GM08714 (cell line): ENCODE measurements around the gene BSND.
"Not testable (repeated sequence)": the region's sequence is repeated elsewhere in the genome, so short reads cannot be mapped to it uniquely, and the experiment has no call there.

Source experiments
- H3K4me3 ChIP-seq: fragments of 200-500 bp; sonication (Bioruptor generic); 2 replicates; pipeline ENCODE4 v1.5.1; 2014; ENCODE audit warnings: mild to moderate bottlenecking, low read length, inconsistent platforms
- ZNF274 ChIP-seq: IDR thresholded peaks from 2 replicates; pipeline ENCODE4 v1.6.1; 2012; ENCODE audit warnings: mild to moderate bottlenecking, low read depth, low read length

Gene BSND

DNA sequence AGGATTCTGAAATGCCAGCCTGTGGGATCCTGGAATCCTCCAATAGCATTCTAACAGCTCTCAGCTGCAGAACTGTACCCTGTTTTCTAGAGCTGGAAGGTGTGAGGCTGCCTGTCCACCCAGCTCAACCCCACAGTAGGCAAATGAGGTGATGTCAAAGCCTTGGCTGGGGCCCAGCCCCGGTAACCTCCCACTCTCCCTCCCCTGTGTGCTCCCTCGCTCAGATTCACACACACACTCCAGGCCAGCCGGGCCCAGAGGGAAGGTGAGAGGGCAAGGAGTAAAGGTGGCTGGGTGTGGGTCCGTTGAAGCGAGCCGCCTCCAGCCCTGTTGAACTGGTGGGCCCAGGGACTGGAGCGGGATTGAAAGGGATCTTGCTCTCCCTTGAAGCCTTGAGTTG is at the start of gene BSND:
Gene BSND (plus strand): TSS at position 257 of the 400 bp plus-strand sequence. CDS start 254 bp downstream, outside the sequence.
- TF ChIP-seq ZNF274, result no peak
- H3K4me3 ChIP-seq, result no peak within 1 kb of the TSS

DNA sequence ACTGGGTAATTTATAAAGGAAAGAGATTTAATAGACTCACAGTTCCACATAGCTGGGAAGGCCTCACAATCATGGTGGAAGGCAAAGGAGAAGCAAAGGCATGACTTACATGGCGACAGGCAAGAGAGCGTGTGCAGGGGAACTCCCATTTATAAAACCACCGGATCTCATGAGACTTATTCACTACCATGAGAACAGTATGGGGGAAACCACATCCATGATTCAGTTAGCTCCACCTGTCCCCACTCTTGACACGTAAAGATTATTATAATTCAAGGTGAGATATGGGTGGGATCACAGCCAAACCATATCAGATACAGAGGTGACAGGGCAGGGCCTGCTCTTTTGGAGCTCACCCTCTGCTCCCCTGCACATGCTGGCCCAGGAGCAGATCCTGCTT is 49.7 kb upstream of the BSND start:
- TF ChIP-seq ZNF274, result no peak
- H3K4me3 ChIP-seq, result no peak overlapping the region

DNA sequence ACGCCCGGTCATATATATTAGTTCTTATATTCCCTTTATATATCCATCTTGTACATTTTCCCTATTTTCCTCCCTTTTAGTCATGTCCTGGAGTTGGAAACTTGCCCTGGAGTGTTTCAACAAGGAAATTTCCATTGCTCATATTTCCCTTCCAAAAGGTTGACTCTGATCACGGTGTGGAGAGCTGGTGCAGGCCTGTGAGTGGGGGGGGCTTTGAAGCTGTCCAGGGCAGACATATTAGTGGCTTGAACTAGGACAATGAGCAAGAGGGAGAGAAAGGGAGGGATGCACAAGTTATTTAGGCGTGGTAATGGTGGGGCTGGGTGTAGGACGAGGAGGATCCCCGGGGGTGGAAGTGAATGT is 48.7 kb upstream of the BSND start:
- no peak for TF ChIP-seq ZNF274
- no peak overlapping the region for H3K4me3 ChIP-seq

DNA sequence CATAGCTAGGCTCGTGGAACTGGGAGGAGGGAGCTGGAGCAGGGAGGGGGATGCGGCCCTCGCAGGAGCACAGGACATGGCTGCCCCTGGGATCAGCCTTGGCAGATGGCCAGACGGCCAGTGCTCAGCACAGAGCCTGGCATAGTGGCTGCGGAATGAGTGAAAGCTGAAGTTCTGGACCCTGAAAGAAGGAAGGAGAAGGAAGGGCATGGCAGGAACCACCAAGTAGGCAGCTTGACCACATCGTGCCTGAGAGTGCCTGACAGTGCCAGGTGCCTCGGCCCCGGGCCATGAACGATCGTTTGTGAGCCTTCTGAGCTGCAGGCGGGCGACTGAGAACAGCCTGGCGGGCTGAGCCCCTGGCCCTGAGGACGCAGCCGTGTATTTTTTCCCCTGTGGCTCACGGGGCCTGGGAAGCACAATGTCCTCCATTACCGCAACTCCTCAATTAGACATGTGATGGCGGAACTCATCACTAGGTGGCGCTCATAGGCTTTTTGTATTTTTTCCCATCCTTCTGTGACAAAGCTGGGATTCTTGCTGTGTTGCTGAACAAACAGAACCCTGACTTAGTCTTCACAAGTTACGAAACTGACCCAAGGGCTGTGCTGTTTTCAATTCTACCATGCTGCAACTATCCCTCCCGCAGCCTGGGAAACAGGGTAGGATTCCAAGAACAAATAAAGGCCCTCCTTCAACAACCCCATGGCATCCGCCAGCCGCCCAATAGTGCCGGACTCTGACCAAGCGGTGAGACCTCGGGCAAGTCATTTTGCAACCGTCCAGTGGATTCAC is 48.2 kb upstream of the BSND start:
- TF ChIP-seq ZNF274, result no peak
- H3K4me3 ChIP-seq, result no peak overlapping the region

DNA sequence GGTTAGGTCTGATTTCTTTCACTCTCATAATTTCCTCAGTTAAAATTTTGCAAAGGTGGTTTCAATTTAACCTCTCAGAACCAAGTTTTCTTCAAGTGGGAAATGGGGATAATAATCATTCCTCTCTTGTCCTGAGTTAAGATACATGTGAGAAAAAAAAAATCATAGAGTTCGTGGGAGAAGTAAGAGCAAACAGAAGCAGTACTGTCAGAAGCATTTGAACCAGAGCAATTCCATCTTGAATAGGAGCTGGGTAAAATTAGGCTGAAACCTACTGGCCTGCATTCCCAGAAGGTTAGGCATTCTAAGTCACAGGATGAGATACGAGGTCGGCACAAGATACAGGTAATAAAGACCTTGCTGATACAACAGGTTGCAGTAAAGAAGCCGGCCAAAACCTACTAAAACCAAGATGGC is 46.9 kb upstream of the BSND start:
- H3K4me3 ChIP-seq, result no peak overlapping the region
- TF ChIP-seq ZNF274, result no peak

DNA sequence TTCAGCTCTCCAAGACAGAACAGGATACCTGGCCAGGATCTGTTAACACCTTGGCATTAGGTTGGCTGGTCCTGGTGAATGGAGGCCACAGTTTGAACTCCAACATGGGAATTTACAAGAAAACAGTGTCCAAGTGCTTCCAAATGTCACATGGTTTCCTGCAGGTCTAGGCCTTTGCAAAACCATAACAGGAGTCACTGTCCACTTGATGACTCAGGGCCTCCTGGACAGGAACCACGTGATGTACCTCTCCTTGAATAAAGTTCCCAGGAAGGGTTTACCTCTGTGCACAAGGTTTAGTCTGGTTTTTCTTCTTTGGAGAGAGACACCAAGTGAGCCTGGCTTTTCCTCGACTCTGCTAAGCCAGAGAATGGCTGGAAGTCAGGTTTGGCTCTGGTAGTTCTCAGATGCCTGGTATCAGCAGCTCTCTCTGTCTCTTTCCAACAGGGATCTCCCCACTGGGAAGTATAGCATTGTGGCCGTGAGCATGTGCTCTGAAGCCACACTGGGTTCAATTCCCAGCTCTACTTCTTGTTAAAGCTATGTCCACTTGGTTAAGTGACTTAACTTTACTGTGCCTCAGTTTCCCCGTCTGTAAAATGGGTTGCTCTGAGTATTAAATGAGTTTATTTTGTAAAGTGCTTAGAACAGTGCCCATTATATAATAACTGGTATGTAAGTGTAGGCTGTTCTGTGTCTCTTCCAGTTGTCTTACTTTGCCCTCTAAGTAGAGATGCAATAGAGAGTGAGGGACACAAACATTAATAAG is 45.6 kb upstream of the BSND start:
- TF ChIP-seq ZNF274, result no peak
- H3K4me3 ChIP-seq, result no peak overlapping the region

DNA sequence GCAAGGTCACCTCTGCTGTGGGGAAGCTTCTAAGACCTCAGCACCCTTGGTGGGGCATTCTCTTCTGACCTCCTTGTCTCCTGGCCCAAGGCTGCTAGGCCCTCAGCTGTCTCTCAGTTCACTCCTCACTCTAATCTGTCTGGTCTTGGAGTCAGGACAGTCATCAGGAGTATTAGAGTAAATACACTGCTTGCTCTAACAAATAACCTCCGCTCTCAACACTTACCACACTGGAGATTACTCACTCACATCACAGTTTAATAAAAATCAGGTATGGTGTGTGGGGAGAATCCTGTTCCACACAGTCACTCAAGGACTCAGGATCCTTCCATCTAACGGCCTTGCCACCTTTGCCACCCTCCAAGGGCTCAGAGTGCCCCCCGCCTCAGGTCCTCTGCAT is 44.9 kb upstream of the BSND start:
- TF ChIP-seq ZNF274, result no peak
- H3K4me3 ChIP-seq, result no peak overlapping the region

DNA sequence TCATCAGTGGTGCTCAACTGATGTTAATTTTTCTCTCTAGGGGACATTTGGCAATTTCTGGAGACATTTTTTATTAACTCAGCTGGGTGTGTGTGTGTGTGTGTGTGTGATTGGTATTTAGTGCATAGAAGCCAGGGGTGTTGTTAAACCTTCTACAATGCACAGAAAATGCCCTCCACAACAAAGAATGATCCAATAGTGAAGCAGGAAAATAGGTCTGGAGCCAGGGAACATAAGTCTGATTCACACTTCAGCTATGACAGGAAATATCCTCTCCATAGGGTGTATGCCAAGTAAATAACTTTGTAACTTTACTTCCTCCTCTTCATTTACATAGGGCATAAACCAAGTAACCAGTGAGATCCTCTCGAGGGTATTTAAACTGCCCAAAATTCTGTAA is 43.4 kb upstream of the BSND start:
- no peak overlapping the region for H3K4me3 ChIP-seq
- TF ChIP-seq ZNF274, result no peak

DNA sequence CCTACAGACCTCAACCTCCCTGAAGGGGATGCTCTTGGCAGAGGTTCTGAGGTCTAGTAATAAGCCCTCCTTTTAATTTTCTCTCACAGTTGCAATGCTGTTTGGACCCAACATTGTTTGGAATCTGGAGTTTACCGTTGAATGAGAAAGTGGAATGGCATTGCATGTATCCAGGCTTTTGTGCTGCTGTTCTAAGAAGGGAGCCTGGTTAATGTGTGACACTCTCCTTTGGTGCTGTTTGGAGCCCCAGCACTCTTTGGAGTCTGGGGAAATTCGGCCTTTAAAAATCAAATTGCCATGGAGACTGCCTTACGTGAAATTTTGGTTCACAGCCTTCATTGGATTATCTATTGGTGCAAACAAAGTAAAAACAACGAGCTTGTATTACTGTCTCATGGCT is 42.0 kb upstream of the BSND start:
- no peak overlapping the region for H3K4me3 ChIP-seq
- TF ChIP-seq ZNF274, result no peak

DNA sequence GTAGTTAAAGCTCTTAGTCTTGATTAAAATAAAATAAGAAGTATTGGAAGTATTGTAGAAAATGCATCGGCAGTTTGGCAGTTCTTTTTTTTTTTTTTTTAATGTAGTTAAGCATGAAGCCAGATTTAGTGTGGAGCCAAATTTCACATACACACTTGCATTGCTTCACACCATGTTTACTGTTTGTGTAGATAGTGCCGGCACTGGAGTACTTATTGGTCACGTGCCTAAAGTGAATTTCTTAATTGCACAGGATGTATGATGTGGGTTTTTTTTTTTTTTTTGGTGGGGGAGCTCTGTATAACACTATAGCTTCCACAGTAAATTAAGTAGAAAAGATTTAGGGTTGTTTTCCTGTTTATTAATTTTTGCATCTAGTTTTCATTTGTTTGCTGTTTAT is 39.5 kb upstream of the BSND start:
- H3K4me3 ChIP-seq, result no peak overlapping the region
- no peak for TF ChIP-seq ZNF274

DNA sequence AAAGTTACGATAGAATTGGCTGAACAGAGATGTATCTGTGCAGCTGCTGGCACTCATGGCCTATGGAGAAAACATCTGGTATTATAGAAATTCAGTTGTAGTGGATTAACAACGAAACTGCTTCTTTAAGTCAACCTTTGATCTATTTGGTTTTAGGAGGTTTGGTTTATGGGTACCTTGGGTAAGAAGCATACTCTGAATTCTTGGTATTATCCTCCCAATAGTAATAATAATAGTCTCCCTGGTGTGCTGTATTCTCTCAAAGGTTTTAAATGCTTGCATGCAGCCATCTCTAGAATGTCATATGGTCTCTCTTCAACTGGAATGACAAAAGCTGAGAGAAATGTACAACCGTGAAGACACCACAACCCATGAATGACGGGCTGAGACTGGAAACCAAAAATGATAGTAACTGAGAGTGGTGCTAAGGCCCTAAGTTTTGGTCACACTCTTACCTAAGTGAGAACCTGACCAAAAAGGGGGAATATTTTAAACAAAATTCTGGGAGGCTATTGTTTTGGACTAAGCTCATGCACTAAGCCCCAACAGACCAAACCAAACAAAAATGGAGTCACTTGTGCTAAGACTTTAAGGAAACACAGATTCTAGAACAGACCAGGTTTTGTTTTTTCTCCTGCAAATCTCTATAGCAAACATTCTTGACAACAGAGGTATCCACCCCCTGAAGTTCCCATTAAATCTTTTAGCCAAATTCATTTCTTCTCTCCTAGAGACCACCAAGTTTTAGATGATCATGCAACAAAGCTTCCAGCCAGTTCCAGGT is 35.9 kb upstream of the BSND start:
- H3K4me3 ChIP-seq, result no peak overlapping the region
- no peak for TF ChIP-seq ZNF274

DNA sequence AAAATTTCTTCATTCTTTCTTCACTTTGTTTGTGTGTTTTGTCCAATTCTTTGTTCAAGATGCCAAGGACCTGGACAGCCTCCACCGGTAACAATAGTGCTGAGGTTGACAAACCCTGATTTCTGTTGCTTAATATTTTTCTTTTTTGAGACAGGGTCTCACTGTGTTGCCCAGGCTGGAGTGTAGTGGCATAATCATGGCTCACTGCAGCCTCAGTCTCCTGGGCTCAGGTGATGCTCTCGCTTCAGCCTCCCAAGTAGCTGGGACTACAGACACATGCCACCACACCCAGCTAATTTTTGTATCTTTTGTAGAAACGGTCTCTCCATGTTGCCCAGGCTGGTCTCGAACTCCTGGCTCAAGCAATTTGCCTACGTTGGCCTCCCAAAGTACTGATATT is 34.9 kb upstream of the BSND start:
- not testable (repeated sequence) for H3K4me3 ChIP-seq

DNA sequence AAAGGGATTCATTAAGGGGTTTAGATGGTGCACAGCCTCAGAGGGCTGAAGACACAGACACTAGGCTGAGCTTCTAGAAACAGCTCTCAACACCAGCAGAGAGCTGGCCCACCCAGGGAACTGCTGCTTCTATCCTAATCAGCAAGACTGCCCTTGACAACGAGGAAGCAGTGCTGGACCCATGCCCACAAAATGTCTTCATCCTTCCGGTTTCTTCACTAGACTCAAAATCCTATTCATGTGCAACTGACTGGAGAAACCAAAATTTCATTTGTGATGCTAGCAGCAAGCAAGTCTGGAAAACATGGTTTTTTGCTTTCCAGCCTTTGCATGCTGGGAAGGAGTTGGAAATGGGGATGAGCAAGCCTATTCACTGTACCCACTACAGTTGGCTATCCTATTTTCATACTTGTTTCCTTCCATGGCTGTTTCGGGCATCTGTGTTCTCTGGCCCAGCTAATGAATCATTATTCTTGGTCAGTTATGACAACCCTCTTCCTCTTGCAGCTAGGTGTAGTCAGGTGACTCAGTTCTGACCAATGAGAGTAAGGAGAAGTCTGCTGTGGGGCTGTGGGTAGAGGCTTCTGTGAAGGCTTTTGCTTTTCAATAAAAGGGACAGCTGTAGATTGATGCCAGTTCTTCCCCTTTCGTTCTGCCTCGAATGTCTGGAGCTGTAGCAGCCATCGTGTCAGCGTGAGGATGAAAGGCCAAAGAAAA is 33.0 kb upstream of the BSND start:
- H3K4me3 ChIP-seq, result no peak overlapping the region; the same call in 1 of the 2 replicates
- TF ChIP-seq ZNF274, result no peak

DNA sequence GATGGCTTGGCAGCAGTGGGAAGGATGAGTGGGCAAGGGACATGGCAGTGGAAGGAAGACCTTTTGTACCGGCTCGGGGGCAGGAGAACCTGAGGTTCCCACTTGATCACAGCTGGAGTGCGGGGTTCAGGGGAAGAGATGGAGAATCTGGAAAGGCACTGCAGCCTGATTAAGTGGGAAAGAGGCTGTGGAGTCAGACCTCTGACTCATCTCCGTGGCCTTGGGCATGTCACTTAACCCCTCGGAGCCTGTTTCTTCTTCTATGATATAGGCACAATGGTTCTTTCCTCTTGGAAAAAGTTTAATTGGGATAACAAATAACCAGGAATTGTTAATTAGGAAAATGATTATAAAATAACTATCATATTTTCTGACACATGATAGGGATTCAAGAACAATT is 31.4 kb upstream of the BSND start:
- H3K4me3 ChIP-seq, result no peak overlapping the region
- no peak for TF ChIP-seq ZNF274

DNA sequence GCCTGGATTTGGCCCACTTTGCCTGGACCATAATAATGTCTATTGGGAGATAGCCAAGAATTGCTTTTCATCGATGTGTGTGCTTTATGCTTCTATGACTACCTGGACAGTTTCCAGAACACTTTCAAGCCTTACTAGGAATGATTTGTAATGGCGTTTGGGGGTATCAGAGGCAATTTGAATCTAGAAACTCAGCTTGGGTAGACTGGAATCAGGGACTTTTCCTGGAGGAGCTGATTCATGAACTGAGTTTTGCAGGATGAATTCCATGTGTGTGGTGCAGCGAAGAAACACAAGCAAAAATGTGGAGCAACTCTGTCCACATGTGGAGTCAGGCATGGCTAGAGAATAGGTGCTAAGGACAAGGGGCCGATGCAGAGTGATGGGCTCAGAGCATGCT is 30.2 kb upstream of the BSND start:
- H3K4me3 ChIP-seq, result no peak overlapping the region
- TF ChIP-seq ZNF274, result no peak
